Omental fat pad (tissue), 4 donors: ENCODE results near the gene SLC12A3. TPM values are rescaled to one million over a fixed set of nuclear protein-coding genes. Genes with fewer than 3 reads are reported as not detected.
"Not testable (repeated sequence)": the region's sequence is repeated elsewhere in the genome, so short reads cannot be mapped to it uniquely, and the experiment has no call there.

Source experiments
- ATAC-seq: fragments of 150-250 bp; one replicate; pipeline ENCODE4 v1.9.1; 2016; ENCODE audit warnings: mild to moderate bottlenecking, moderate library complexity; ENCODE audit not compliant: low FRiP score
- DNase-seq: peaks from one replicate; pipeline ENCODE4 v3.0.0-alpha.2; 2019; ENCODE audit warnings: low spot score
- total RNA-seq, 4 donors: library from RNA; depleted of rRNA; stranded (reverse); fragments of >200 nt; gene quantifications; one replicate each; pipeline ENCODE4 v1.1.0, GENCODE V29; 2016
- TF ChIP-seq, protein P1 (sequence below), 3 donors: fragments of 450-650 bp; IDR thresholded peaks; one replicate each; pipeline ENCODE4 v1.5.1; 2016 to 2017; ENCODE audit warnings: antibody characterized with exemption in 3 of 3, mild to moderate bottlenecking in 3 of 3, moderate library complexity in 2 of 3

SLC12A3 gene
- total RNA-seq, 4 donors from 2014 or later: not detected

DNA sequence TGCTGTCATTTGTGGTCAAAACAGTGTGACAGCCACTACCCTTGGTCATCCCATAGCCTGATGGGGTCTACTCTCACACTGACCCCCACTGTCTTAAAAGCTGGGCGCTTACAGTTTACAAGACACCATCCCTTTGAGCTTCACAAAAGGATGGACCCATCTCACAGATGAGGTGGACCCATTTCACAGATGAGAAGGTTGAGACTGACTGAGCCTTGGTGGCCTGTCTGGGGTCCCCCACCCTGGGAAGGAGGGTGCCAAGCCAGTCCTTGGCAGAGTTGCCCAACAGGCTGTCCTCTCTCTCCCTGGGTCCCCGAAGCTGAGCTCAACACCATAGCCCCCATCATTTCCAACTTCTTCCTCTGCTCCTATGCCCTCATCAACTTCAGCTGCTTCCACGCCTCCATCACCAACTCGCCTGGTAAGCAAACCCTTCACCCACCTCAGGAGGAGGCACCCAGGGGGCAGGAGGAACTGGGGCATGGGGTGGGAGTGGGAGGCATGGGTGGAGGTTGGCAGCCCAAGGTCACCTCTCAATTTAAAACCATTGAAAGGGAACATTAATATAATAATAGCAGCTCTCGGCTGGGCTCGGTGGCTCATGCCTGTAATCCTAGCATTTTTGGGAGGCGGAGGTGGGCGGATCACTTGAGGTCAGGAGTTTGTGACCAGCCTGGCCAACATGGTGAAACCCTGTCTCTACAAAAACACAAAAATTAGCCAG is 17.2 kb downstream of the SLC12A3 start:
- ATAC-seq (no peak), DNase-seq (no peak)
- TF ChIP-seq, protein P1, sequence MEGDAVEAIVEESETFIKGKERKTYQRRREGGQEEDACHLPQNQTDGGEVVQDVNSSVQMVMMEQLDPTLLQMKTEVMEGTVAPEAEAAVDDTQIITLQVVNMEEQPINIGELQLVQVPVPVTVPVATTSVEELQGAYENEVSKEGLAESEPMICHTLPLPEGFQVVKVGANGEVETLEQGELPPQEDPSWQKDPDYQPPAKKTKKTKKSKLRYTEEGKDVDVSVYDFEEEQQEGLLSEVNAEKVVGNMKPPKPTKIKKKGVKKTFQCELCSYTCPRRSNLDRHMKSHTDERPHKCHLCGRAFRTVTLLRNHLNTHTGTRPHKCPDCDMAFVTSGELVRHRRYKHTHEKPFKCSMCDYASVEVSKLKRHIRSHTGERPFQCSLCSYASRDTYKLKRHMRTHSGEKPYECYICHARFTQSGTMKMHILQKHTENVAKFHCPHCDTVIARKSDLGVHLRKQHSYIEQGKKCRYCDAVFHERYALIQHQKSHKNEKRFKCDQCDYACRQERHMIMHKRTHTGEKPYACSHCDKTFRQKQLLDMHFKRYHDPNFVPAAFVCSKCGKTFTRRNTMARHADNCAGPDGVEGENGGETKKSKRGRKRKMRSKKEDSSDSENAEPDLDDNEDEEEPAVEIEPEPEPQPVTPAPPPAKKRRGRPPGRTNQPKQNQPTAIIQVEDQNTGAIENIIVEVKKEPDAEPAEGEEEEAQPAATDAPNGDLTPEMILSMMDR (IDR thresholded peaks at IDR 0.05): no peak

DNA sequence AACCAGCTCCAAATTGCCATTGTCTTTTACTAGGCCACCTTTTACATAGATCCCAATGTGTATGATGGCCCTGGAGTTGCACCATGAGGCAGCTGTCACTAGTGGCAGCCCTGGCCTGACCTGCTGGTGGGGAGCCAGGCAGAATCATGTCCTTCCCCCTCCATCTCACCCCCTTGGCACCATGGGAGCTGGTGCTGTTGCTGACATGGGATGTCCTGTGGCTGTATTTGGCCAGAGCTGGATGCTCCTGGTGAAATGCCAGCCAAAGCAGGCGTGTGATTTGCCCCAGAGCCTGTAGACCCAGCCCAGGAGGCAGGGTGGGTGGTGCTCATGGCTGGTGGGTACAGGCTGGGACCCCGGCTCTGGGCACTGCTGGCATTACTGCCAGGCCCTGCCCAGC is 18.6 kb downstream of the SLC12A3 start:
- TF ChIP-seq, protein P1 (IDR thresholded peaks at IDR 0.05): no peak
- ATAC-seq (no peak), DNase-seq (no peak)

DNA sequence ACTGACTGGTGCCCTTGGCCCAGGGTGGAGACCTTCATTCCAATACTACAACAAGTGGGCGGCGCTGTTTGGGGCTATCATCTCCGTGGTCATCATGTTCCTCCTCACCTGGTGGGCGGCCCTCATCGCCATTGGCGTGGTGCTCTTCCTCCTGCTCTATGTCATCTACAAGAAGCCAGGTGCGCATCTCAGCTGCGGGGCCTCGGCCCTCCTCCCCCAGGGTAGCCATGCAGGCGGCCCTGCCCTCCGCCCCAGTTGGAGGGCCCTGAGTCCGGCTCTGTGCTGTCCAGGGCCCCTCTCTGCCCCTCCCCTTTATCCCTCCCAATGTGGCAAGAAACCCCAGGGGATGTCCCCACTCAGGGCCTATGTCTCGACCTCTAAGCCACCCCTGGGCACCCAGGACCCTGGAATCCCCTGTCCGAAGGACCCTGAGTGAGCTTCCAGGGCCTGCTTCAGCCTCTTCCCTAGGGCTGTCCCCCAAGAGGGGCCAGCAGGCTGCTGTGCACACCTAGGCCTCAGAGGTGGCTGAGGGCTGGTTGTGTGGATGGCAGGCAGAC is 19.1 kb downstream of the SLC12A3 start:
- TF ChIP-seq, protein P1 (IDR thresholded peaks at IDR 0.05): no peak
- ATAC-seq (no peak), DNase-seq (no peak)

DNA sequence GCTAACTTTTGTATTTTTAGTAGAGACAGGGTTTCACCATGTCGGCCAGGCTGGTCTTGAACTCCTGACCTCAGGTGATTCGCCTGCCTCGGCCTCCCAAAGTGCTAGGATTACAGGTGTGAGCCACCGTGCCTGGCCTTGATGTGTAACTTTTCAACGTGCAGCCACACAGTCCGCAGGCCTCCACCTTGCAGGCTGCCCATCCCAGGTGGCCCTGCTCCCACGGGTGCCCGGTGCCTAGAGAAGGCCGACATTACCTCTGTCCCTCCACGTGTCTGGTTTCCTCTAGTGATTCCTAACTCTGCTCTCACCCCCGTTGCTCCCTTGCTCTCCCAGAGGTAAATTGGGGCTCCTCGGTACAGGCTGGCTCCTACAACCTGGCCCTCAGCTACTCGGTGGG is 19.9 kb downstream of the SLC12A3 start:
- not testable (repeated sequence) for DNase-seq, ATAC-seq

DNA sequence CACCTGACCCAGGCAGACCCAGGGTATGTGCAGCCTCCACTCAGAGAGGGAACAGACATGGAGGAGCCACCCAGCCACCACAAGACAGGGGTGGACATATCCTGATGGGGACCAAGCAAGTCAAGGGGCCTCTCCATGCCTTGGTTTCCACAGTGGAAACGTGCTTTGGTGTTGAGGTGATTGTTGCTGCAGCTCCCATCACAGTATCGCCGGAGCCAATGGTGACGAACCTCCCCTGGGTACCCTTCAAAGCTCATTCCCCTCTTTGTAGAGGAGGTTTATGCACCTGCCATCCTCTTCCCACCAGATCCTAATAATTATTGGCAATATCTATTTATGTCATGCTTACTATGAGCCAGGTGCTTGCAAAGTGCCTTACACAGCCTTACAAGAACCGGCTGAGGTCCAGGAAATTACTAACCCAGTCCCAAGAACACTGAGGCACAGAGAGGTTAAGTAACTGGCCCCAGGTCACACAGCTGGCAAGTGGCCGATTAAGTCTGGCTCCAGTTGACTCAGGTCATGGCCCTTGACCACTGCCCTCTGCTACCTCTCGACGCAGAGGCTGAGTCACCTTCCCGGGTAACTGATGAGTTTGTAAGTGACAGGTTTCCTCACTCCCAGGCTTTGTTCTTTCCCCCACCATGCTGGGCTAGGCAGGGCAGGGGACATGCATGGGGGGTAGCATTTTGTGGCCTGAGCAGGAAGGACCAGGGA is 20.6 kb downstream of the SLC12A3 start:
- DNase-seq: no peak
- TF ChIP-seq, protein P1 (IDR thresholded peaks at IDR 0.05): no peak
- ATAC-seq: no peak

DNA sequence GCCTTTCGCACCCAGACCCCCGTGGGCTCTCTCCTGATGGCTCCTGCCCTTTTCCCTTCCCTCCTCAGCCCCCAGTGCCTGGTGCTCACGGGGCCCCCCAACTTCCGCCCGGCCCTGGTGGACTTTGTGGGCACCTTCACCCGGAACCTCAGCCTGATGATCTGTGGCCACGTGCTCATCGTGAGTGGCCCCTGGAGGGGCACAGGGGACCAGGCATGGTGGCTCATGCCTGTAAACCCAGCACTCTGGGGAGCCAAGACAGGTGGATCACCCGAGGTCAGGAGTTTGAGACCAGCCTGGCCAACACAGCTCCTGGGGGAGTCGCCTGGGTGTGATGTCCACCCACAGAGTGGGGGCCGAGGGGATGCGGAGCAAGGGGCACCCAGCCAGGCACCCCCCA is 21.3 kb downstream of the SLC12A3 start:
- ATAC-seq (no peak), DNase-seq (no peak)
- TF ChIP-seq, protein P1 (IDR thresholded peaks at IDR 0.05): no peak

DNA sequence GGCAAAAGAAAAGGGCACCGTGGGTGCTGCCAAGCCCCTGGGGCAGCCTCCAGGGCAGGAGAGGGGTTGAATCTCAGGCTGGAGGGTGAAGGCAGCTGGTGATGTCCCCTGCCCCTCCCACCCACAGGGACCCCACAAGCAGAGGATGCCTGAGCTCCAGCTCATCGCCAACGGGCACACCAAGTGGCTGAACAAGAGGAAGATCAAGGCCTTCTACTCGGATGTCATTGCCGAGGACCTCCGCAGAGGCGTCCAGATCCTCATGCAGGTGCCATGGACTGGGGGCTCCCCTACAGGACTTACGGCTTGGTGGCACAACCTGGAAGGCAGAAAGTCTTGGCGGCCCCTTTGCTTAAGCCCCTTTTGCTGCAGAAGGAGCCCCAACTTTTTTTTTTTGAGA is 21.8 kb downstream of the SLC12A3 start:
- TF ChIP-seq, protein P1 (IDR thresholded peaks at IDR 0.05): no peak
- ATAC-seq (no peak), DNase-seq (no peak)
